Adrenal gland (tissue), 12 donors: ENCODE measurements around the gene HS3ST1. TPM values are rescaled to one million over a fixed set of nuclear protein-coding genes. Genes with fewer than 3 reads are reported as not detected.

Experiments
- DNase-seq, 7 donors: peaks; one replicate each; pipeline ENCODE4 v3.0.0-alpha.2; 2019 to 2020
- H3K27ac ChIP-seq, 5 donors: fragments of 200-600 bp; sonication (generic) in 4 of 5; 1 replicate in 3 of 5; 2 replicates in 2 of 5; pipeline versions ENCODE4 v1.5.1 to v1.8.0; 2016 to 2020; ENCODE audit warnings: mild to moderate bottlenecking in 1 of 5
- H3K27me3 ChIP-seq: fragments of 200-600 bp; 2 replicates; pipeline ENCODE4 v1.8.0; 2021
- H3K36me3 ChIP-seq, 2 donors: fragments of 200-600 bp; replicated peaks in 1 of 2; 1 replicate in 1 of 2; 2 replicates in 1 of 2; pipeline versions ENCODE4 v1.5.1 to v1.8.0; 2018 to 2022
- H3K4me1 ChIP-seq, 2 donors: fragments of 200-600 bp; replicated peaks in 1 of 2; 1 replicate in 1 of 2; 2 replicates in 1 of 2; pipeline versions ENCODE4 v1.5.1 to v1.8.0; 2018 to 2021
- H3K4me3 ChIP-seq, 4 donors: fragments of 200-600 bp; sonication (generic) in 3 of 4; one replicate each; pipeline ENCODE4 v1.5.1; 2016 to 2018
- H3K9me3 ChIP-seq, 3 donors: fragments of 200-600 bp; sonication (generic) in 1 of 3; replicated peaks in 1 of 3; 1 replicate in 2 of 3; 2 replicates in 1 of 3; pipeline versions ENCODE4 v1.5.1 to v1.8.0; 2016 to 2021
- POLR2A ChIP-seq, 2 donors: fragments of 450-650 bp; IDR thresholded peaks; one replicate each; pipeline ENCODE4 v1.6.1; 2017; ENCODE audit warnings: antibody characterized with exemption in 2 of 2, mild to moderate bottlenecking in 2 of 2, moderate library complexity in 1 of 2
- WGBS, 4 donors: extraction: QIAGEN DNeasy Blood & Tissue Kit in 2 of 4; methylation state at CpG; one replicate each; pipeline versions ENCODE4 v1.1.5 to v1.1.7; 2013 to 2017; 5-methylcytosine and 5-hydroxymethylcytosine counted together
- intact Hi-C, 2 donors: fragments of 100-400 bp; cut with DNase I; formaldehyde crosslinking; loops; one replicate each; pipeline versions ENCODE4 v1.14.1 to v1.15.0; 2022 to 2023
- polyA plus RNA-seq, 3 donors: library from polyadenylated mRNA; stranded (reverse); fragments of 200-250 nt in 2 of 3; fragments of 350-450 nt in 1 of 3; fragmentation: Illumina TruSeq in 1 of 3; extraction: RNeasy Lipid Tissue Mini Kit (QIAGEN cat#74804) in 1 of 3; gene quantifications; one replicate each; pipeline ENCODE4 v1.2.3, GENCODE V29; 2013 to 2014
- total RNA-seq, 9 donors: library from RNA; depleted of rRNA in 4 of 9; stranded (reverse); fragments of >200 nt in 4 of 9; fragments of 120-200 nt in 1 of 9; fragmentation: NEBNext Ultra II Directional in 1 of 9; extraction: Animal tissue kit (Norgen Biotek cat#: 25700) in 1 of 9; gene quantifications; one replicate each; pipeline versions ENCODE4 v1.1.0 to v1.2.4, GENCODE V29; 2013 to 2023
- TF ChIP-seq, protein P1 (sequence below), 6 experiments: fragments of 450-650 bp in 4 of 6; fragments of 200-600 bp in 2 of 6; sonication (generic) in 1 of 6; IDR thresholded peaks; 1 replicate in 5 of 6; 2 replicates in 1 of 6; pipeline versions ENCODE4 v1.5.1 to v1.8.0; 2016 to 2021; ENCODE audit warnings: antibody characterized with exemption in 6 of 6, mild to moderate bottlenecking in 2 of 6, moderate library complexity in 1 of 6
- donor health status: healthy with polysubstance abuse.
- donor health status: Bipolar disorder and iron deficiency.
- donor health status: DM: yes; HTN: yes; CAD: no.
- donor health status: DM: no; HTN: no; CAD: no.
- donor health status: DM: no; HTN: no; CAD: no.
- donor health status: DM: yes; HTN: yes; CAD: no.

HS3ST1 gene
- total and polyA plus RNA-seq, 12 donors, result 0.60 to 7.8 (median 2.4) TPM

DNA sequence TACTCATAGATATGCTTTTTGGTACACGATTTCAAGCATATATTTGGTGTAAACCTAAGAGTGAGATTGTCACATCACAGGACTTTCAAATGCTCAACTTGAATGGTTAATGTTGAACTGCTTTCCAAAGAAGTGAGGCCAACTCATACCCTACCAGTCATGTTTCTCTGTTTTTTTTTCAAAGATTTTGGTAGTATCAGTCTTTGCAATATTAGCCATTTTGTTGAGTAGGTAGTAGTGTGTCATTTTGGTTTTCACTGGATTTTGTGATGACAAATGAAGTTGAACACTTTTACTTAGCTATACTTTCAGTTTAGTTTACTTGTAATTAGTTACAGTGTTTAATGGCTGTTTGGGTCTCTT is 12.5 kb upstream of the HS3ST1 start:
- DNase-seq, result no peak
- no peaks in the 10 kb centered on the region for H3K36me3 ChIP-seq
- intact Hi-C loops, result no loop called here
- WGBS, 4 donors, result 85 to 95% (median 88%) methylated on average over 1 of the region's 1 CpG
- peaks cover 1 to 3% of the 10 kb centered on the region in 2 donors for H3K4me1 ChIP-seq
- H3K27me3 ChIP-seq, result no peaks in the 10 kb centered on the region
- no peak overlapping the region for H3K4me3 ChIP-seq
- H3K9me3 ChIP-seq, result no peaks in the 10 kb centered on the region
- peak overlapping the region in 1 of 5 donors; percentile 17 for H3K27ac ChIP-seq
- TF ChIP-seq POLR2A (IDR thresholded peaks at IDR 0.05), result no peak
- TF ChIP-seq, protein P1, sequence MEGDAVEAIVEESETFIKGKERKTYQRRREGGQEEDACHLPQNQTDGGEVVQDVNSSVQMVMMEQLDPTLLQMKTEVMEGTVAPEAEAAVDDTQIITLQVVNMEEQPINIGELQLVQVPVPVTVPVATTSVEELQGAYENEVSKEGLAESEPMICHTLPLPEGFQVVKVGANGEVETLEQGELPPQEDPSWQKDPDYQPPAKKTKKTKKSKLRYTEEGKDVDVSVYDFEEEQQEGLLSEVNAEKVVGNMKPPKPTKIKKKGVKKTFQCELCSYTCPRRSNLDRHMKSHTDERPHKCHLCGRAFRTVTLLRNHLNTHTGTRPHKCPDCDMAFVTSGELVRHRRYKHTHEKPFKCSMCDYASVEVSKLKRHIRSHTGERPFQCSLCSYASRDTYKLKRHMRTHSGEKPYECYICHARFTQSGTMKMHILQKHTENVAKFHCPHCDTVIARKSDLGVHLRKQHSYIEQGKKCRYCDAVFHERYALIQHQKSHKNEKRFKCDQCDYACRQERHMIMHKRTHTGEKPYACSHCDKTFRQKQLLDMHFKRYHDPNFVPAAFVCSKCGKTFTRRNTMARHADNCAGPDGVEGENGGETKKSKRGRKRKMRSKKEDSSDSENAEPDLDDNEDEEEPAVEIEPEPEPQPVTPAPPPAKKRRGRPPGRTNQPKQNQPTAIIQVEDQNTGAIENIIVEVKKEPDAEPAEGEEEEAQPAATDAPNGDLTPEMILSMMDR (IDR thresholded peaks at IDR 0.05), result no peak

DNA sequence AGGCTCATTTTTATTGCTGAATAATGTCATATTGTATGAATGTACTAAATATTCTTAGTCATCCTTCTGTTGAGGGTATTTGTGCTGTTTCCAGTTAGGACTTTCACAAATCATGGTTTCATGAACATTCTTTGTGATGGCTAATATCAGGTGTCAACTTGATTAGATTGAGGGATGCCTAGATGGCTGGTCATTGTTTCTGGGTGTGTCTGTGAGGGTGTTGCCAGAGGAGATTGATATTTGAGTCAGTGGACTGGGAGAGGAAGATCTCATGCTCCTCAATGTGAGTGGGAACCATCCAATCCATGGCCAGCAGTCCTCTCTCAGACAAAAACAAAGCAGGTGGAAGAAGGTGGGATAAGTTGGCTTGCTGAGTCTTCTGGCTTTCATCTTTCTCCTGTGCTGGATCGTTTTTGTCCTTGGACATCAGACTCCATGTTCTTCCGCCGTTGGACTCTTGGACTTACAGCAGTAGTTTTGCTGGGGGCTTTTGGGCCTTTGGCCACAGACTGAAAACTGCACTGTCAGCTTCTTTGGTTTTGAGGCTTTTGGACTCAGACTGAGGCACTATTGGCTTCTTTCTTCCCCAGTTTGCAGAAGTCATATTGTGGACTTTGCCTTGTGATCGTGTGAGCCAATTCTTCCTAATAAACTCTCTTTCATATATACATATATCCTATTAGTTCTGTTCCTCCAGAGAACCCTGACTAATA is 11.9 kb upstream of the HS3ST1 start:
- intact Hi-C loops, result no loop called here

DNA sequence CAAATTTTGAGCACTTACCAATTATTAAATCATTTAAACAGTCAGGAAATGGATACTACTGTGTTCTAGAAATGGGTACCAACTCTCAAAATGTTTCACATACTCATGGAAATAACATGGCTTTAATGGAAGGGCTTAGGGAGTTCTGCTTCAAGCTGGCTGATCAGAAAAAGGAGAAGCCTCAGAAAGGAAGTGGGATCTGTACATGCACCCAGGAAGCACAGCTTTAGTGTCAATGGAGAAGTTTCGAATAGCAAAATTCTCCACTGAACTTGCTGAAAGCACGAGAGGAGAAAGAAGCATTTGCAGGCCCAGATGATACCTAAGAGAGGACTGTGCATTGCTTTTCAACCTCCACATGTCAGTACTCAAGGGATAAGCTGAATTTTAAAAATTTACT is 11.1 kb upstream of the HS3ST1 start:
- H3K9me3 ChIP-seq, result no peaks in the 10 kb centered on the region
- peaks cover 0 to 3% of the 10 kb centered on the region in 2 donors for H3K4me1 ChIP-seq
- no peak overlapping the region for H3K27ac ChIP-seq
- intact Hi-C loops, result no loop called here
- 81 to 90% (median 87%) methylated on average over 2 of the region's 2 CpGs for WGBS, 4 donors
- TF ChIP-seq, protein P1 (IDR thresholded peaks at IDR 0.05), result no peak
- no peak for TF ChIP-seq POLR2A (IDR thresholded peaks at IDR 0.05)
- DNase-seq, result no peak
- H3K27me3 ChIP-seq, result no peaks in the 10 kb centered on the region
- H3K4me3 ChIP-seq, result no peak overlapping the region
- H3K36me3 ChIP-seq, result no peaks in the 10 kb centered on the region

More for the DNA sequence above, 11.9 kb upstream of the HS3ST1 start:
- Histone ChIP-seq H3K9me3 (no peaks in the 10 kb centered on the region), H3K4me1 (peaks cover 0 to 3% of the 10 kb centered on the region in 2 donors), H3K4me3 (no peak overlapping the region), H3K27ac (peak overlapping the region in 2 of 5 donors; percentile 17 to 52), H3K27me3 (no peaks in the 10 kb centered on the region), H3K36me3 (no peaks in the 10 kb centered on the region)
- no peak for TF ChIP-seq POLR2A (IDR thresholded peaks at IDR 0.05)
- TF ChIP-seq, protein P1 (IDR thresholded peaks at IDR 0.05), result no peak
- 71 to 90% (median 78%) methylated on average over 4 of the region's 4 CpGs for WGBS, 4 donors
- DNase-seq, result no peak

DNA sequence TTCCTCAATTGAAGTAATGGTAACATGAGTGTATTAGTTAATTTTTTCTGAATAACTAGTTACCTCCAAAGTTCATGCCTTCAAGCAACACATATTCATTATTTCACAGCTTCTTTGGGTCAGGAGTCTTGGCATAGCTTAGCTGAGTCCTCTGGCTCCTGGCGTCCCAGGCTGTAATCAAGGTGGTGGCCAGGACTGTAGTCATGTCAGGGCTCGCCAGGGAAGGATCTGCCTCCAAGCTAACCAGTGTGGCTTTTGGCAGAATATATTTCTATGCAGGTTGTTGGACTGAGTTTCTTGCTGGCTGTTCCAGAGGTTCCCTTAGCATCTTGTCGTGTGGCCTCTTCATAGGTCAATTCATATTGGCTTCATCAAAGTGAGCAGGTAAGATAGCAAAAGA is 10.0 kb upstream of the HS3ST1 start:
- H3K27me3 ChIP-seq, result no peaks in the 10 kb centered on the region
- H3K4me3 ChIP-seq, result no peak overlapping the region
- WGBS, 4 donors, result 92 to 97% (median 96%) methylated on average over 3 of the region's 3 CpGs
- no peak overlapping the region for H3K27ac ChIP-seq
- intact Hi-C loops, result no loop called here
- H3K36me3 ChIP-seq, result no peaks in the 10 kb centered on the region
- TF ChIP-seq POLR2A (IDR thresholded peaks at IDR 0.05), result no peak
- TF ChIP-seq, protein P1 (IDR thresholded peaks at IDR 0.05), result no peak
- H3K4me1 ChIP-seq, result peaks cover 0 to 3% of the 10 kb centered on the region in 2 donors
- no peaks in the 10 kb centered on the region for H3K9me3 ChIP-seq
- no peak for DNase-seq
